OCI-LY7 (cell line): ENCODE results near the gene STX16.

Experiments used
- CTCF ChIP-seq: fragments of 200-600 bp; sonication (generic); conservative IDR thresholded peaks from 2 replicates; pipeline ENCODE4 v1.5.1; 2014; ENCODE audit warnings: mild to moderate bottlenecking, antibody characterized with exemption, low read length, moderate library complexity, mixed read lengths
- EZH2phosphoT487 ChIP-seq: fragments of 200-600 bp; sonication (generic); IDR thresholded peaks from 2 replicates; pipeline ENCODE4 v1.6.1; 2018; ENCODE audit warnings: low read depth, borderline replicate concordance, mild to moderate bottlenecking, mixed run types, antibody characterized with exemption, low read length, moderate library complexity, mixed read lengths

DNA sequence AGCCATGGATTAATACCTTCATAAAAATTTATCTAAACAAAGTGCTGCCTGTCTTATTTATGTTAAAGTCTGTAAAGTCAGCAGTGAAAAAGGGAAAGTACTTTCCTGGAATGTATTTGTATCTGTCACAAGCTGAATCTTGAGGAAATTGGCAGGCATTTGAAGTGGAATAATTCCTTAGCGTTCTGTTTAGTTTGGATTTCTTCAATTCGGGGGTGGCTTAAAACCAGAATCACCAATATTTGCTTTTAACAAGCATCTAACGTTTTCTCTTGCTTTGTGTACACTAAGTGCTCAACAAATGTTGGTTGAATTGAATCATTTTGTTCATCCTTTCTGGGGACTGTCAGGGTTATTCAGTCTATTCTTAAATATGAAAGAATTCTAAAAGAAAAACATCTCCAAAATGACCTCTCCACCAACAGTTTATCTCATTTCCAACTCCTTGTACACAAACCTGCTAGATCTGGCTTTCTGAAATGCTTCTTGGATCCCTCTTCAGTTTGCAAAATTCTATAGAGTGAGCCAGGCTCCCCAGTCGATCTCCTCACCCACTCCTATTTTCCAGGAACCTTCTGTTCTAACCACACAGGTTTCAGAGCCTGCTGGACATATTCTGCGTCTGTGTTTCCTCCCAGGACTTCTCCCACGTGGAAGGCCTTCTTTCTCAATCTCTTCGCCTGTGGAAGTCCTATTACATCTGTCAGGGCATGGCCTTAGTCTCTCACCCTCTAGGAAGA, 39.5 kb downstream of the STX16 start:
- TF ChIP-seq CTCF = no peak
- TF ChIP-seq EZH2phosphoT487 = no peak
